Measurements from ENCODE around the gene GUCY1A2.

- TF ChIP-seq EZH2 (IDR thresholded peaks at IDR 0.05; ENCODE audit: low read length), result no peak
- TF ChIP-seq CTCF (optimal IDR thresholded peaks at IDR 0.05 in 1 of 3, IDR thresholded peaks at IDR 0.05 in 1 of 3, conservative IDR thresholded peaks at IDR 0.05 in 1 of 3; ENCODE audit: extremely low read depth in 1 of 3, insufficient read depth in 2 of 3, low read length in 3 of 3), result no peak
These were observed 128.6 kb downstream of the GUCY1A2 start for GRCh38 chr11:106889718-106890117.

Data from keratinocyte (primary cell).